Measurements from ENCODE around the gene GIPR. TPM values are rescaled to one million over a fixed set of nuclear protein-coding genes. Genes with fewer than 3 reads are reported as not detected.

GIPR gene
- total RNA-seq, 1 donor from 2014 or later: 3.4 TPM

- H3K4me3 ChIP-seq: no peak overlapping the region
- TF ChIP-seq CTCF (IDR thresholded peaks at IDR 0.05) (no peak), POLR2AphosphoS5 (IDR thresholded peaks at IDR 0.05; ENCODE audit: insufficient read depth in 1 of 2, low read depth in 1 of 2) (no peak), POLR2A (IDR thresholded peaks at IDR 0.05) (no peak)
- no peaks in the 10 kb centered on the region for H3K36me3 ChIP-seq
- no peaks in the 10 kb centered on the region for H3K27me3 ChIP-seq
- no peak for DNase-seq (ENCODE audit: extremely low spot score in 2 of 2)
- no peaks in the 10 kb centered on the region for H3K9me3 ChIP-seq
- no peak overlapping the region for H3K27ac ChIP-seq
- intact Hi-C loops (cut with DNase I): no loop called here
- peaks cover 8% of the 10 kb centered on the region for H3K4me1 ChIP-seq
Measured at GRCh38 chr19:45650722-45651121, 17.3 kb upstream of the GIPR start.

GRCh38 chr19:45653634-45654033 is 14.4 kb upstream of the GIPR start:
- no peak for DNase-seq (ENCODE audit: extremely low spot score in 2 of 2)
- no peaks in the 10 kb centered on the region for H3K36me3 ChIP-seq
- H3K4me1 ChIP-seq: no peaks in the 10 kb centered on the region
- TF ChIP-seq CTCF (IDR thresholded peaks at IDR 0.05): no peak
- TF ChIP-seq POLR2AphosphoS5 (IDR thresholded peaks at IDR 0.05; ENCODE audit: insufficient read depth in 1 of 2, low read depth in 1 of 2): no peak
- no peak for TF ChIP-seq POLR2A (IDR thresholded peaks at IDR 0.05)
- H3K9me3 ChIP-seq: no peaks in the 10 kb centered on the region
- H3K27ac ChIP-seq: no peak overlapping the region
- intact Hi-C loops (cut with DNase I): no loop called here
- no peak overlapping the region for H3K4me3 ChIP-seq
- no peaks in the 10 kb centered on the region for H3K27me3 ChIP-seq

- intact Hi-C loops (cut with DNase I): no loop called here
- no peaks in the 10 kb centered on the region for H3K36me3 ChIP-seq
- H3K9me3 ChIP-seq: no peaks in the 10 kb centered on the region
- no peak overlapping the region for H3K4me3 ChIP-seq
- H3K27ac ChIP-seq: no peak overlapping the region
- DNase-seq (ENCODE audit: extremely low spot score in 2 of 2): no peak
- no peaks in the 10 kb centered on the region for H3K27me3 ChIP-seq
- H3K4me1 ChIP-seq: no peaks in the 10 kb centered on the region
- no peak for TF ChIP-seq POLR2A (IDR thresholded peaks at IDR 0.05)
Measured at GRCh38 chr19:45655073-45655472, 12.9 kb upstream of the GIPR start.

- intact Hi-C loops (cut with DNase I): no loop called here
- Histone ChIP-seq H3K27me3 (no peaks in the 10 kb centered on the region), H3K9me3 (no peaks in the 10 kb centered on the region), H3K4me3 (no peak overlapping the region), H3K4me1 (no peaks in the 10 kb centered on the region), H3K36me3 (no peaks in the 10 kb centered on the region), H3K27ac (no peak overlapping the region)
- DNase-seq (ENCODE audit: extremely low spot score in 2 of 2): no peak
- TF ChIP-seq CTCF (IDR thresholded peaks at IDR 0.05) (no peak), POLR2AphosphoS5 (IDR thresholded peaks at IDR 0.05; ENCODE audit: insufficient read depth in 1 of 2, low read depth in 1 of 2) (no peak), POLR2A (IDR thresholded peaks at IDR 0.05) (no peak)
Measured at GRCh38 chr19:45657520-45658167, 10.4 kb upstream of the GIPR start.

GRCh38 chr19:45659096-45659729 is 8.8 kb upstream of the GIPR start:
- no peak for TF ChIP-seq CTCF (IDR thresholded peaks at IDR 0.05)
- TF ChIP-seq POLR2AphosphoS5 (IDR thresholded peaks at IDR 0.05; ENCODE audit: insufficient read depth in 1 of 2, low read depth in 1 of 2): no peak
- TF ChIP-seq POLR2A (IDR thresholded peaks at IDR 0.05): no peak
- Histone ChIP-seq H3K36me3 (no peaks in the 10 kb centered on the region), H3K4me3 (no peak overlapping the region), H3K27ac (no peak overlapping the region), H3K27me3 (no peaks in the 10 kb centered on the region), H3K9me3 (no peaks in the 10 kb centered on the region), H3K4me1 (no peaks in the 10 kb centered on the region)
- intact Hi-C loops (cut with DNase I): no loop called here
- DNase-seq (ENCODE audit: extremely low spot score in 2 of 2): no peak

Data from vagina (tissue), 2 donors.